VCaP (cell line): ENCODE measurements around the gene SOHLH2.

ENCODE experiments used
- H3K27ac ChIP-seq: fragments of 450-650 bp; 2 replicates; pipeline ENCODE4 v1.5.1; 2017
- TF ChIP-seq, protein P1 (sequence below): fragments of 450-650 bp; conservative IDR thresholded peaks from 2 replicates; pipeline ENCODE4 v1.5.1; 2017; ENCODE audit warnings: mild to moderate bottlenecking, moderate library complexity

SOHLH2 gene

GRCh38 chr13:36188441-36188840 lies 25.9 kb downstream of the SOHLH2 start:
- H3K27ac ChIP-seq, result no peak overlapping the region
- TF ChIP-seq, protein P1, sequence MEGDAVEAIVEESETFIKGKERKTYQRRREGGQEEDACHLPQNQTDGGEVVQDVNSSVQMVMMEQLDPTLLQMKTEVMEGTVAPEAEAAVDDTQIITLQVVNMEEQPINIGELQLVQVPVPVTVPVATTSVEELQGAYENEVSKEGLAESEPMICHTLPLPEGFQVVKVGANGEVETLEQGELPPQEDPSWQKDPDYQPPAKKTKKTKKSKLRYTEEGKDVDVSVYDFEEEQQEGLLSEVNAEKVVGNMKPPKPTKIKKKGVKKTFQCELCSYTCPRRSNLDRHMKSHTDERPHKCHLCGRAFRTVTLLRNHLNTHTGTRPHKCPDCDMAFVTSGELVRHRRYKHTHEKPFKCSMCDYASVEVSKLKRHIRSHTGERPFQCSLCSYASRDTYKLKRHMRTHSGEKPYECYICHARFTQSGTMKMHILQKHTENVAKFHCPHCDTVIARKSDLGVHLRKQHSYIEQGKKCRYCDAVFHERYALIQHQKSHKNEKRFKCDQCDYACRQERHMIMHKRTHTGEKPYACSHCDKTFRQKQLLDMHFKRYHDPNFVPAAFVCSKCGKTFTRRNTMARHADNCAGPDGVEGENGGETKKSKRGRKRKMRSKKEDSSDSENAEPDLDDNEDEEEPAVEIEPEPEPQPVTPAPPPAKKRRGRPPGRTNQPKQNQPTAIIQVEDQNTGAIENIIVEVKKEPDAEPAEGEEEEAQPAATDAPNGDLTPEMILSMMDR, result no peak

DNA sequence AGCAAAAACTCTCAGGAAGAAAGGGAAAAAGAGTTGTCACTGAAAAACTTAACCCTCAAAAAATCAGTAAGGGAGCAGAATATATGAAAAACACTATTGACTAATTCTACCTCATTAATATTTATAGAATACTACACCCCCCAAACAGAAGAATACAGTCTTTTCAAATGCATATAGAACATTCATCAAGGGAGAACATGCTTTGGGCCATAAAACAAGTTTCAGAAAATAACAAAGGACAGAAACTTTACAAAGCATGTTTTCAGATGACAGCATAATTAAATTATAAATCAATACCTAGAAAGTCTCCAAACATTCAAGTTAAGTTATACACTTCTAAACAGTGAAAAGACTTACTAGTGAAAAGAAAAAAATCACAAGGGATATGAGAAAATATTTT lies 30.5 kb downstream of the SOHLH2 start:
- TF ChIP-seq, protein P1, result no peak
- H3K27ac ChIP-seq, result no peak overlapping the region

DNA sequence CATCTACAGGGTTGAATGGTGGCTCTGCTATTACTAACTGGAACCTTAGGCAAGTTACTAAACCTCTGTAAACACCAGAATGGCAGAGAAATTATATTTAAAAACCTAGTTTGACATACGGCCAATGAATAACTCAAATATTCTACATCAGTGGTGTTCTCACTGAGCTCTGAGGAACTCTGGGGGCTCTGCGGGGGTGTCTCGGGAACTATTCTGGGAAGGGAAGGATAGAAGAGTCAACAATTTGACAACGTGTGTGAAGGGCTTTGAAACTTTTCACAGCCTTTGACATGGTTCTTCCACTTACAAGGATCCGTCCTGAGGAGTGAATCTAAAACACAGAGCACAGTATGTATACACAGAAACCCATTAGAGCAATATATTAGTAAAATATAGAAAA lies 38.7 kb downstream of the SOHLH2 start:
- TF ChIP-seq, protein P1, result no peak
- H3K27ac ChIP-seq, result no peak overlapping the region

- TF ChIP-seq, protein P1, result no peak
- no peak overlapping the region for H3K27ac ChIP-seq
Measured at GRCh38 chr13:36174923-36175322, 39.4 kb downstream of the SOHLH2 start.

DNA sequence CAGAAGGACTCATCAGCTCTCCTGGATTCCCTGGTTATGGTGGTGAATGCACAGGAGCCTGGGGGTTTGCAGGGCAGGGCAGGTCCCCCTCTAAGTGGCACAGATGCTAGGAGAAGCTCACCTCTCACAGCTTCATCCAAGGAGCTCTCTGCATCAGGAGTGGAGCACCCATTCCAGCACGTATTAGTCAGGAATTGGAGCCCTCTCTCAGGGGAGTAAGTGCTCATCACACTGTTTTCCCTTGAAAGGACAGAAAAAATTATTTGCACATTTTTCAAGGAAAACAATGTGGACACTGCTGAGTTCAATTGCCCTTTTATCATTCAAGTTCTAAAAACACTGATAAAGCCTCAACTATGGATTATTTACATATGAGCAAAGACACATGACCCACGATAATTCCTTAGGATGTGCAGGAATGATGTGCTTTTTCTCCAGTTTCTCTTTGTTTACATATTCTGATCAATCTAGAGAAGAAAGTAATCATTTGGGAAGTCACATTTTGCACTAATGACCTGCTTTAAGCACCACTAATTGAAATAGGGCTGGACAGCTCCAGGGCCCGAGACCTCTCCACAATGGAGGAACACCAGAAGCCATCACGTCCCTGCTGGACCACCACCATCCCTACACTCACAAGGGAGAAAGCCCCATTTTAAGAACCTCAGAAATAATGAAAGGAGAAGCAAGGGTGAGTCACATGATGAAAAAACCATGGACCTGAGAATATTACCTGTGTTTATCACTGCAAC lies 40.6 kb downstream of the SOHLH2 start:
- H3K27ac ChIP-seq, result no peak overlapping the region
- TF ChIP-seq, protein P1, result no peak

DNA sequence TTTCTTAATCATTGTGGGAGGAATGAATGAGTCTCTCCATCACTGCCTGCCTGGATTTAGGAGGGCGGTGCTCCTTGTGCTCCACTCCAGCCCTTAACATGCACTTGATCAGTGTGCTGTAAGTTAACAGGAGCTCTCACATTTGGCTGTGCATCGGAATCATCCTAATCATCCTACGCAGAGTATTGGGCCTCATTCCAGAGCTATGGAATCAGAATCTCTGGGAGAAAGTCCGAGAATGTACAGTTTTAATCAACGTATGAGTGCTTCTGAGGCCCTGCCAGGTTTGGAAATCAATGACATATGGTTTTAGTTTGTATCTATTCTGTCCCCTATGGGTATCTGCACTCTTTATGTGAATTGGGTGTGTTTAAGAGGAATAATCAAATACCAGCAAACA lies 48.3 kb downstream of the SOHLH2 start:
- TF ChIP-seq, protein P1, result no peak
- no peak overlapping the region for H3K27ac ChIP-seq

DNA sequence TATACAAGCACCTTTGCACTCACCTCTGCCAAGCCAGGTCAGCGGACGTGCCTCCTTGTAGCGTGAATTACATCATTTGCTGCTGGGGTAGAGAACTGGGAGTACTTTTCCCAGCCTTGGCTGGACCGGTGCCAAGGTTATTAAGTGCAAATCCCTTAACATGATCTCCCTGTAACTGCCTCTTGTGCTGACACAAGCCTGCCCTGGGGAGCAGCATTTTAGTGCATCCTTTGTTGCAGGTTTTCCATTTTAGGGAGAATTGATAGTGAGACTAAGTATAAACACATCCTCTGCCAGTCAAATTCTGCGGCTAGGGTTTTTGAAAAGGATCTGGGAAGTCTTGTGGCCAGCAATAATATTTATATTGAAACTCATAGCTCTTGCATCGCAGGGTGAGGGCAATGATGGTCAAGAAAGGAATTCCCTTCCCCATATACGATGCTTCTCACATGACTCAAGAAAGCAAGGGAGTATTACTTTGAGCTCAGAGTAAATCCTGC lies 50.5 kb downstream of the SOHLH2 start:
- H3K27ac ChIP-seq, result peak overlapping the region; percentile 73
- TF ChIP-seq, protein P1, result no peak
